Adrenal gland (tissue), 5 donors: ENCODE measurements around the gene MYO5A.

Source experiments
- CTCF ChIP-seq, 6 experiments: fragments of 450-650 bp in 4 of 6; fragments of 200-600 bp in 2 of 6; sonication (generic) in 1 of 6; IDR thresholded peaks; 1 replicate in 5 of 6; 2 replicates in 1 of 6; pipeline versions ENCODE4 v1.5.1 to v1.8.0; 2016 to 2021; ENCODE audit warnings: antibody characterized with exemption in 6 of 6, mild to moderate bottlenecking in 2 of 6, moderate library complexity in 1 of 6
- POLR2A ChIP-seq, 2 donors: fragments of 450-650 bp; IDR thresholded peaks; one replicate each; pipeline ENCODE4 v1.6.1; 2017; ENCODE audit warnings: antibody characterized with exemption in 2 of 2, mild to moderate bottlenecking in 2 of 2, moderate library complexity in 1 of 2
- donor health status: DM: no; HTN: no; CAD: no.

GRCh38 chr15:52466716-52467115, 62.0 kb downstream of the MYO5A start:
- TF ChIP-seq CTCF (IDR thresholded peaks at IDR 0.05) (no peak), POLR2A (IDR thresholded peaks at IDR 0.05) (no peak)
